Measurements from ENCODE around the gene NOL3. TPM values are rescaled to one million over a fixed set of nuclear protein-coding genes. Genes with fewer than 3 reads are reported as not detected.

NOL3 gene
- total RNA-seq, 1 donor from 2014 or later, result 2.6 TPM

GRCh38 chr16:67182288-67182687, 11.9 kb downstream of the NOL3 start:
- H3K36me3 Mint-ChIP-seq (ENCODE audit: low read depth, unreplicated experiment), result peaks cover 15% of the 10 kb centered on the region
- no peak overlapping the region for H3K4me3 Mint-ChIP-seq (ENCODE audit: unreplicated experiment)
- H3K9me3 Mint-ChIP-seq (ENCODE audit: unreplicated experiment), result no peaks in the 10 kb centered on the region
- peaks cover 20% of the 10 kb centered on the region for H3K4me1 Mint-ChIP-seq (ENCODE audit: unreplicated experiment)
- peaks cover 14% of the 10 kb centered on the region for H3K27me3 Mint-ChIP-seq (ENCODE audit: unreplicated experiment)
- no peak for DNase-seq (ENCODE audit: low spot score)
- no peak overlapping the region for H3K27ac Mint-ChIP-seq (ENCODE audit: unreplicated experiment)
- no peak for TF ChIP-seq CTCF (IDR thresholded peaks at IDR 0.05; ENCODE audit: unreplicated experiment)

- Mint-ChIP-seq H3K4me1 (ENCODE audit: unreplicated experiment) (peaks cover 22% of the 10 kb centered on the region), H3K27ac (ENCODE audit: unreplicated experiment) (no peak overlapping the region), H3K27me3 (ENCODE audit: unreplicated experiment) (peaks cover 10% of the 10 kb centered on the region), H3K9me3 (ENCODE audit: unreplicated experiment) (no peaks in the 10 kb centered on the region), H3K36me3 (ENCODE audit: low read depth, unreplicated experiment) (peaks cover 10% of the 10 kb centered on the region), H3K4me3 (ENCODE audit: unreplicated experiment) (no peak overlapping the region)
- DNase-seq (ENCODE audit: low spot score), result no peak
- TF ChIP-seq CTCF (IDR thresholded peaks at IDR 0.05; ENCODE audit: unreplicated experiment), result no peak
Observed at GRCh38 chr16:67183284-67183626, 12.9 kb downstream of the NOL3 start.

- DNase-seq (ENCODE audit: low spot score), result peak; percentile 92
- Mint-ChIP-seq H3K27ac (ENCODE audit: unreplicated experiment) (no peak within 1 kb of the TSS), H3K36me3 (ENCODE audit: low read depth, unreplicated experiment) (peaks cover 9% of the 10 kb centered on the region), H3K9me3 (ENCODE audit: unreplicated experiment) (no peaks in the 10 kb centered on the region), H3K4me1 (ENCODE audit: unreplicated experiment) (peaks cover 21% of the 10 kb centered on the region), H3K27me3 (ENCODE audit: unreplicated experiment) (peaks cover 10% of the 10 kb centered on the region), H3K4me3 (ENCODE audit: unreplicated experiment) (no peak within 1 kb of the TSS)
- TF ChIP-seq CTCF (IDR thresholded peaks at IDR 0.05; ENCODE audit: unreplicated experiment), result no peak
Observed at GRCh38 chr16:67183627-67184452, 13.5 kb downstream of the NOL3 start, which contains the start of gene MATCAP1. Gene MATCAP1 (minus strand): TSS chr16:67183963. CDS start chr16:67180610, 3,353 bp downstream.

- peaks cover 6% of the 10 kb centered on the region for H3K36me3 Mint-ChIP-seq (ENCODE audit: low read depth, unreplicated experiment)
- H3K9me3 Mint-ChIP-seq (ENCODE audit: unreplicated experiment), result no peaks in the 10 kb centered on the region
- peaks cover 23% of the 10 kb centered on the region for H3K4me1 Mint-ChIP-seq (ENCODE audit: unreplicated experiment)
- no peak overlapping the region for H3K27ac Mint-ChIP-seq (ENCODE audit: unreplicated experiment)
- peaks cover 8% of the 10 kb centered on the region for H3K27me3 Mint-ChIP-seq (ENCODE audit: unreplicated experiment)
- DNase-seq (ENCODE audit: low spot score), result no peak
- TF ChIP-seq CTCF (IDR thresholded peaks at IDR 0.05; ENCODE audit: unreplicated experiment), result no peak
- no peak overlapping the region for H3K4me3 Mint-ChIP-seq (ENCODE audit: unreplicated experiment)
Observed at GRCh38 chr16:67184453-67184994, 14.2 kb downstream of the NOL3 start.
